Mesothelial cell of epicardium (in vitro differentiated cells): ENCODE measurements around the gene KPNA3. TPM values are rescaled to one million over a fixed set of nuclear protein-coding genes. Genes with fewer than 3 reads are reported as not detected.

ENCODE experiments used
- DNase-seq, 2 experiments: peaks; one replicate each; pipeline ENCODE4 v3.0.0; 2021; ENCODE audit warnings: low spot score in 2 of 2; ENCODE audit not compliant: unreplicated experiment in 2 of 2
- H3K27ac Mint-ChIP-seq: 2 replicates; pipeline ENCODE4 v1.8.0; 2021; ENCODE audit warnings: mixed read lengths
- H3K27me3 Mint-ChIP-seq: 2 replicates; pipeline ENCODE4 v1.8.0; 2021; ENCODE audit warnings: low read depth, mixed read lengths
- H3K36me3 Mint-ChIP-seq: 2 replicates; pipeline ENCODE4 v1.8.0; 2021; ENCODE audit warnings: mixed read lengths
- H3K4me1 Mint-ChIP-seq: 2 replicates; pipeline ENCODE4 v1.8.0; 2021; ENCODE audit warnings: mixed read lengths
- H3K4me3 Mint-ChIP-seq: 2 replicates; pipeline ENCODE4 v1.8.0; 2021; ENCODE audit warnings: mild to moderate bottlenecking, moderate library complexity, mixed read lengths
- H3K9me3 Mint-ChIP-seq: 2 replicates; pipeline ENCODE4 v1.8.0; 2021; ENCODE audit warnings: mixed read lengths
- CTCF ChIP-seq: fragments of 200-600 bp; sonication (generic); IDR thresholded peaks from one replicate; pipeline ENCODE4 v1.5.0; 2021; ENCODE audit warnings: antibody characterized with exemption; ENCODE audit not compliant: unreplicated experiment
- total RNA-seq: library from RNA; stranded (reverse); gene quantifications from 3 replicates; pipeline ENCODE4 v1.2.1, GENCODE V29; 2021

The KPNA3 gene
- total RNA-seq, 1 donor from 2014 or later, result 36.4 TPM

- Mint-ChIP-seq H3K36me3 (peaks cover 29% of the 10 kb centered on the region), H3K9me3 (no peaks in the 10 kb centered on the region), H3K27ac (no peak overlapping the region), H3K4me1 (peaks cover 11% of the 10 kb centered on the region), H3K4me3 (no peak overlapping the region), H3K27me3 (no peaks in the 10 kb centered on the region)
- DNase-seq, result no peak
- TF ChIP-seq CTCF, result no peak
Measured at GRCh38 chr13:49667773-49668172, 124.7 kb downstream of the KPNA3 start.

GRCh38 chr13:49664606-49665005, 127.9 kb downstream of the KPNA3 start:
- peaks cover 42% of the 10 kb centered on the region for H3K36me3 Mint-ChIP-seq
- DNase-seq, result no peak
- no peak for TF ChIP-seq CTCF
- H3K27me3 Mint-ChIP-seq, result no peaks in the 10 kb centered on the region
- no peak overlapping the region for H3K27ac Mint-ChIP-seq
- H3K4me3 Mint-ChIP-seq, result no peak overlapping the region
- H3K4me1 Mint-ChIP-seq, result no peaks in the 10 kb centered on the region
- H3K9me3 Mint-ChIP-seq, result no peaks in the 10 kb centered on the region

- no peak overlapping the region for H3K4me3 Mint-ChIP-seq
Measured at GRCh38 chr13:49657241-49657641, 135.2 kb downstream of the KPNA3 start.

GRCh38 chr13:49655906-49656305, 136.6 kb downstream of the KPNA3 start:
- no peak overlapping the region for H3K27ac Mint-ChIP-seq

More at GRCh38 chr13:49657241-49657641, 135.2 kb downstream of the KPNA3 start:
- no peaks in the 10 kb centered on the region for H3K9me3 Mint-ChIP-seq
- H3K36me3 Mint-ChIP-seq, result peaks cover 24% of the 10 kb centered on the region
- TF ChIP-seq CTCF, result no peak
- no peaks in the 10 kb centered on the region for H3K4me1 Mint-ChIP-seq
- no peaks in the 10 kb centered on the region for H3K27me3 Mint-ChIP-seq
- no peak overlapping the region for H3K27ac Mint-ChIP-seq
- DNase-seq, result no peak

DNA sequence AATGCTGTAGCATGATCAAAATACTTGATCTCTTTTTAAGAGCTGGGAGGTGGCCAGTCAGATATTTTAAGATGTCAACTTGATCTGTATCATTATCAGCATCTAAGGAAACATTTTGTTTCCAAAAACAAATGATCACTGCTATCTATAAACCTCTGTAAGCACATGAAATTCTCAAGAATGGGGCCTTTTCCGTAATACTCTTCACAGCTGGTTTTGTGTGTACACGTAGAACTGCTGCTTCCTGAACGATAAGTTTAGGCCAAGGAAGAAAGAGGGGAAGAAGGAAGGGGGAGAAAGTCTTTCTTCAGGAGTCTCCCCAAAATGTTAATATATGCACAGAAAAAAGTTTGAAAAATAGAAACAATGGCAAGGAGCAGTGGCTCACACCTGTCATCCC, 138.5 kb downstream of the KPNA3 start:
- H3K27me3 Mint-ChIP-seq, result no peaks in the 10 kb centered on the region
- H3K9me3 Mint-ChIP-seq, result no peaks in the 10 kb centered on the region
- no peak overlapping the region for H3K27ac Mint-ChIP-seq
- peaks cover 13% of the 10 kb centered on the region for H3K36me3 Mint-ChIP-seq
- no peaks in the 10 kb centered on the region for H3K4me1 Mint-ChIP-seq
- no peak for DNase-seq
- no peak overlapping the region for H3K4me3 Mint-ChIP-seq
- TF ChIP-seq CTCF, result no peak

More at GRCh38 chr13:49655906-49656305, 136.6 kb downstream of the KPNA3 start:
- H3K36me3 Mint-ChIP-seq, result peaks cover 16% of the 10 kb centered on the region
- H3K27me3 Mint-ChIP-seq, result no peaks in the 10 kb centered on the region
- no peak overlapping the region for H3K4me3 Mint-ChIP-seq
- no peak for TF ChIP-seq CTCF
- H3K9me3 Mint-ChIP-seq, result no peaks in the 10 kb centered on the region
- H3K4me1 Mint-ChIP-seq, result no peaks in the 10 kb centered on the region
- no peak for DNase-seq

- TF ChIP-seq CTCF, result no peak
- Mint-ChIP-seq H3K4me3 (no peak overlapping the region), H3K9me3 (no peaks in the 10 kb centered on the region), H3K36me3 (peaks cover 13% of the 10 kb centered on the region), H3K4me1 (no peaks in the 10 kb centered on the region), H3K27me3 (no peaks in the 10 kb centered on the region), H3K27ac (no peak overlapping the region)
- DNase-seq, result no peak
Measured at GRCh38 chr13:49653478-49653877, 139.0 kb downstream of the KPNA3 start.
